ENCODE measurements around the gene KPNA1.

GRCh38 chr3:122546151-122546550 lies 31.4 kb upstream of the KPNA1 start:
- TF ChIP-seq POLR2AphosphoS5 (IDR thresholded peaks at IDR 0.05) (no peak), CTCF (IDR thresholded peaks at IDR 0.05) (no peak)

Data from transverse colon (tissue), 4 donors.